DMS 273 treated with DMSO at 0.1 percent for 48 hours (cell line): ENCODE measurements around the gene LRRC8D.
"Not testable (repeated sequence)": the region's sequence is repeated elsewhere in the genome, so short reads cannot be mapped to it uniquely, and the experiment has no call there.

Experiments
- DNase-seq: peaks from one replicate; lab custom pipeline; 2025; lab: John Stamatoyannopoulos, UW

LRRC8D gene

DNA sequence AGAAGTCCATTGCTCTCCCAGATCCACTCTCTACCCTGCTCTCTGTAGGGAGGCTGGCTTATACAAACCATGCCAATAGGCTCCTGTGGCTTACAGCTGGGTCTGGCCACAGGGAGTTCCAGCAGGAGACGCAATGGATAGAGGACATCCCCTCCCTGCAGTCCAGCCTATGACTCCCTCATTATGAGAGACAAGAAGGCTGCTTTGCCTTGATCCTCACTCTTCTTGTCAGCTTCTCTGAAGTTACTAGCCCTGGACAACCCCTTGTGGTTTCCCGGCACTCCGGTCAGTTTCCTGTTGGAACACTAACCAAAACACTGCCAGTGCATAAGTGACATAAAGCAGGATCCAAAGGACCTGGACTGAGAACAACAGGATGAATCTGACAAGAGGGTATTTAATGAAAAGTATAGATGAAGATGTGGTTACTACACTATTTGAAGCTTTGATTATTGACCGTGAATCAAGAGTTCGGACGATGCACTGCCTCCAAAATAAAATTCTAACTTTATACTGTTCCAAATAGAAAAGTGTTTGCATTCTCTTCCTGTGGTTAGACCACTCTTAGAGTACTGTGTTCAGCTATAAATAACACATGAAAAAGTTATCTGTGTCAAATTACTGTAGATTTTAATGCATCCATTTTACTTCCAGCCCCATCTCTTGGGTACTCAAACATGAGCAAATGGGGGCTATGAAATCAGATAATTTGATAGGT, 141.4 kb downstream of the LRRC8D start:
- no peak for DNase-seq

GRCh38 chr1:89962742-89963075, 141.9 kb downstream of the LRRC8D start:
- DNase-seq, result no peak

- DNase-seq, result peak; percentile 29
Measured at GRCh38 chr1:89965193-89965768, 144.4 kb downstream of the LRRC8D start.

- DNase-seq, result no peak
Measured at GRCh38 chr1:89966656-89967055, 145.8 kb downstream of the LRRC8D start.

DNA sequence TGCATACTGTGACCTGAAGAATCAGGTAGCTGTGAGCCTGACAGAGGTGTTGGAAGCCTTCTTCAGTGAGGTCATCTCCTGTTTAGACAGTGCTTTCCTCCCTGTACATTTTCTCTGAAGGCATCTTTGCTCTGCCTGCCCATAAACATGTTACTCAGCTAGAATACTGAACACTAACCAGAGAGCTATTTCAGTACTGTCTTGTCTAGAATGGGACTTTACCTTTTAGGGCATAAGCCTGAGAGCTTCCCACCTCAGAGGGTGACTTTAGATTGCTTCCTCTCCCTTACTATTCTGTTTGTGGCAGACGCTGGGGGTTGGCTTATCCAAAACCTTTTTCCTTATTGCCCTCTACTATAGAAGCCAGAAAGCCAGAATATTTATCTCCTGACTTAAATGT, 150.8 kb downstream of the LRRC8D start:
- DNase-seq, result no peak

DNA sequence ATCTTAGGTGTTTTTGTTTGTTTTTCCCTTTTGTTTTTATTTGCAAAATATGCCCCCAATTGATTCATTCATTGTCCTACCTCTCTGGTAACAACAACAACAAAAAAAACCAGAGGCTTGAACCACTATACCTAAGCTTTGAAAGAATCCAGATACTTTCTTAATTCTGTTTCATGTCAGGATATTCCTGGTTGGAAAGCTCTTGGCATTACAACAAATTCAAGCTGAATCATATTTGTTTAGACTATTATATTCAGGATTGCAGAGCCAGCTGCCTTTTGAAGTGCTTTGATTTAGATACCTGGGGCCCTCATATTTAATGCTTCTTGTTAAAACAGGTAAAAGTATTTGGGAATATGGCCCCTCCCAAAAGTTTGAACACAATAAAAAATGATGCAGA, 151.2 kb downstream of the LRRC8D start:
- no peak for DNase-seq

DNA sequence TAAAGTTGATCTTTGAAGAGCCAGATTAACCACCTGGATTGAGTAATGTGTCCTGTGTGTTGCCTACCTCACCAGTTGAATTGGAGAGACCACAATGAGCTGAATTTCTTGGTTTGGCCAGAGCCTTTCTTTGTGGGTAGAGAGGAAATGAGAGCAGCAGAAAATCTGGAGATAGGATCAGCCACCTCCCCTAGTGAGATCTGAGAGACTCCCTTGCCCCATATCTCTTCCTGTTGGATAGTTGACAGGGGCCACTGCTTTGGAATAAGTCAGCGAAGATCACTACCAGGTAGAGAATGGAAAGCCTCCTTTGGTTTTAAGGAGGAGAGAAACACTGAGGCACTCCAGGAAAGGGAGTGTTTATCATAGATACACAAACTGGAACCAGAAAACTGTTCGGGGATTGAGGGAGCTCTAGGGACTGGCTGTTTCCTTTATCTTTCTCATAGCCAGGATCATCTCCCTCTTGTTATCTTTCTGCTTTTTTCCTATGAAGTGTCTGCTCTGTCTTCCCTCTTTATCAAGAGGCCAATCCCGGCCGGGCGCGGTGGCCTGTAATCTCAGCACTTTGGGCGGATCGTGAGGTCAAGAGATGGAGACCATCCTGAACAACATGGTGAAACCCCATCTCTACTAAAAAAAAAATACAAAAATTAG, 152.8 kb downstream of the LRRC8D start:
- no peak for DNase-seq

DNA sequence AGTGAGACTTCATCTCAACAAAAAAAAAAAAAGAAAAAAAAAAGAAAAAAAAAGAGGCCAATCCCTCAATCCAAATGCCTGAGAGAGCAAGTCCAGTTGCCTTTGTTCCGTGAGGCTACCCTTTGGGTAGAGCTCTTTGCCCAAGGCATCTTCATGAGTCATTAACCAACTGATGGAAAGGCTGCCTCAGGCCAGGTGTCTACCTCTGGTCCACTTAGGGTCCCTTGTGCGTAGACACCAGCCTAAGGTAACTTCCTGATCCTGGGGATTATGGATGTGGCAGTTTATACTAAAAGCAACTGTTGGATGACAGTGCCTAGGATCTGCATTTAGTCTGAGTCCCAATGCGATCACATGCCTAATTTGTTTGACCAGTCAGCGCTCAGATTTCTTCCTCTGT, 153.4 kb downstream of the LRRC8D start:
- DNase-seq, result no peak

GRCh38 chr1:89974696-89975470, 154.1 kb downstream of the LRRC8D start:
- DNase-seq, result no peak

DNA sequence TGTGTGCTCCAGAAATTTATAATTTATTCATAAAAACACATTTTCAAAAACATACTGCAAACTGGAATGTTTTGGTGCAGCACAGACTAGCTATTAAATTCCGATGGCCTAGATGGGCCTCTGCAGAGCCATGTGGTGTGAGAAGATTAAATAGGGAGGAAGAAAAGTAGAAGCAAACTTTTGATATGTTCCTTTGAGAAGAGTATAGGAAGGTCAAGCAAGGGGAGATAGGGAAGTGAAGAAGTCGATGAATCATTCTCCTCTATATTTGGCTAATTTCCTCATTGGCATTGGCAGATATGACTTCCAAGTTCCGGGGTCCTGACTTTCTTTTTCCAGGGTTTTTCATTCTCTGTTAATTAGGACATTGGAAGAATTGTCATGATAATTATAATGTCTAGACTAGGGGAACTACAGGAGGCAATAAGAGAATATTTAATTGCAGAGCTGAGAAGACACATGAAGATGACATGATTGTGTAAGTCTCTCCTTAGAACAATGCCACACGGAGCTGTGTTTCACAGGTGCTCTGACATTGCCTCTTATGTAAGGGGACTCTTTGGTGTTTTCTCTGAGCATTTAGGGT, 154.8 kb downstream of the LRRC8D start:
- DNase-seq, result no peak

DNA sequence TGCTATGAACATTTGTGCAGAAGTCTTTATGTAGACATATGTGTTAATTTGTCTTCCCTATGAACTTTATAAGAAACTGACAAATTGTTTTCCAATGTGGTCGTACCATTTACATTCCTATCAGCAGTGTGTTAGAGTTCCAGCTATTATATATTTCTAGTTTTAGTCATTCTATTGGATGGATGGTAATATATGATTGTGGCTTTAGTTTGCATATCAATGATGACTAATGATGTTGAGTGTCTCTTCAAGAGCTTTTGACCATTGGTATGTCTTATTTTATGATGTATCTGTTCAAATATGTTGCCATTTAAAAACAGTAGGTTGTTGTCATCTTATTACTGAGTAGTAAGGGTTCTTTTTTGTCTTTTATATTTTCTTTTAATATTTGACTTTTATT, 157.9 kb downstream of the LRRC8D start:
- DNase-seq, result no peak

DNA sequence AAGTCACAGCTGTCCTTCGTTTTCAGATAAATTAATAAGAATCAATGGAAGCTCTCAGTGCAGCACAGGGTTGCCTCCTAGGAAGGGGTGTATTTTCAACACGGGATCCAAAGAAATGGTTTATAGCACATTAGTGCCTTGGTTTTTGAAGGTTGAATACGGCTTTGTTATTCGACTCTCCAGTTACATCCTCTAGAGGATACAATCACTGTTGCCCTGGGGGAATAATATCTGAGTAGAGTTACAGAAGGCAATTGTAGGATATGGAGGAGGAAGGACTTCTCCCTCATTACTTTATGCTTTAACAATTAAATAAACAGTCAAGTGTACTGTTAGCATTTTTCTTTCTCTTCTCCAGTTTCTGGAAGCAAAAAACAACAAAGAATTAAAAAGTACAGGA, 159.8 kb downstream of the LRRC8D start:
- no peak for DNase-seq

- DNase-seq, result not testable (repeated sequence)
Measured at GRCh38 chr1:89982846-89983245, 162.0 kb downstream of the LRRC8D start.

- not testable (repeated sequence) for DNase-seq
Measured at GRCh38 chr1:89984564-89985116, 163.8 kb downstream of the LRRC8D start.

GRCh38 chr1:89986020-89986419, 165.2 kb downstream of the LRRC8D start:
- DNase-seq, result peak; percentile 14
